GM18858 (cell line): ENCODE measurements around the gene YOD1.

Experiments
- ATAC-seq: cut with Tn5 transposase; IDR thresholded peaks from one replicate; pipeline ENCODE4 v1.9.1; 2021; ENCODE audit not compliant: unreplicated experiment

YOD1 gene

DNA sequence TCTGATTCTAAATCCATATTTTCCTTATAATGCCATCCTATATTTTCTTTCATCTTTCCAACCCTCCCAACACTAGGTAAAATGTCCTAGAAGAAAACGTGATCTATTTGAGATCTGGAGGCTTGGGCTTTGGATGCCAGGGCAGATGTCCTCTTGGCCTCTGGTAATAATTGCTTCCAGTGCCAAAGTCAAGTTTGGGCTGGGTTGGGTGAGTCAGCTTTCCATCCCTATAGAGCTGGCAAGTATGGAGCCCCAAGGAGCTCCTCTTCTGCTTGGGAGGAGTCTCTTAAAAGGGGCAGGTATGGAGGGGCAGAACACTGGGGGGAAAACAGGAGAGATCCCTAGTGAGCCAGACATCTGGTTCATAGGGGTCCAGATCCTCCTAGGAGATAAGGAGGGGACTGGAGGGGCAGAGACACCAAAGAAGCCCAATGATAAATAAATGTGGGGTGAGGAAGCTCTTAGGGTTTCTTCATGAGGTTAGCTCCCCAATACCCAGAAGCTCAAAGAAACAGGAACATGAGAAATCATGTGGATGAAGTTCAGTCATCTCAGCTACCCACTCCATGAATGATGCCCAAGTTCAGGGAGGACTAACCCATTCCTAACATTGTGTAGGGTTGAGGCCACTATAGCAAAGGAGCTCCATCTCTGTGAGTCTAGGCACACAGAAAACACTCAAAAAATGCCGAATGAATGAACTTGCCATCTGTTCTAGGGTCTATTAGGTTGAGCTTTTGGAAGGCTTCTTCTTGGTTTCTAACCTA lies 21.9 kb downstream of the YOD1 start:
- ATAC-seq, result no peak

GRCh38 chr1:207027921-207028320 lies 23.1 kb downstream of the YOD1 start:
- ATAC-seq, result no peak

GRCh38 chr1:207027206-207027777 lies 23.7 kb downstream of the YOD1 start:
- ATAC-seq, result no peak

DNA sequence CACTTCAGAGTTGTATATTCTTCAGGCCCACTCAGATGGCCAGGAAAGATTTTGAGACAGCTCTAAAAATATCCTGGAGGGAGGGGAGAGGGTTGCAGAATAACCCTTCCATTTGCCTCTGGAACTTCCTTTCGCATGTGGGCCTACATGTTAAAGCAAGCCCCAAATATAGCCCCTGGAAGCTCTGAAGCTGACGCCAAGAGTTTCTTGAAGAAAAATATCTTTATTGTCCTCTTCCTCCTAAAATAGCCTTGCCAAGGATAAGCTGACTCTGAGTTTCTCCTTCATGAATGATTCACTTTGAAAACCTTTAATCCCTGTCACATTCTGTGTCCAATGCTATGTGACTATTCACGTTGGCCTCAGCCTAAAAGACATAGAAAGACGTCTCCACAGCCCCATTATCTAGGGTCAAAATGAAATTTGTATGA lies 24.9 kb downstream of the YOD1 start:
- ATAC-seq, result no peak

GRCh38 chr1:207025146-207025880 lies 25.7 kb downstream of the YOD1 start:
- no peak for ATAC-seq

- no peak for ATAC-seq
Measured at GRCh38 chr1:207024202-207025145, 26.5 kb downstream of the YOD1 start.

- ATAC-seq, result no peak
Measured at GRCh38 chr1:207022996-207023679, 27.9 kb downstream of the YOD1 start.

GRCh38 chr1:207021876-207022596 lies 29.0 kb downstream of the YOD1 start:
- no peak for ATAC-seq

DNA sequence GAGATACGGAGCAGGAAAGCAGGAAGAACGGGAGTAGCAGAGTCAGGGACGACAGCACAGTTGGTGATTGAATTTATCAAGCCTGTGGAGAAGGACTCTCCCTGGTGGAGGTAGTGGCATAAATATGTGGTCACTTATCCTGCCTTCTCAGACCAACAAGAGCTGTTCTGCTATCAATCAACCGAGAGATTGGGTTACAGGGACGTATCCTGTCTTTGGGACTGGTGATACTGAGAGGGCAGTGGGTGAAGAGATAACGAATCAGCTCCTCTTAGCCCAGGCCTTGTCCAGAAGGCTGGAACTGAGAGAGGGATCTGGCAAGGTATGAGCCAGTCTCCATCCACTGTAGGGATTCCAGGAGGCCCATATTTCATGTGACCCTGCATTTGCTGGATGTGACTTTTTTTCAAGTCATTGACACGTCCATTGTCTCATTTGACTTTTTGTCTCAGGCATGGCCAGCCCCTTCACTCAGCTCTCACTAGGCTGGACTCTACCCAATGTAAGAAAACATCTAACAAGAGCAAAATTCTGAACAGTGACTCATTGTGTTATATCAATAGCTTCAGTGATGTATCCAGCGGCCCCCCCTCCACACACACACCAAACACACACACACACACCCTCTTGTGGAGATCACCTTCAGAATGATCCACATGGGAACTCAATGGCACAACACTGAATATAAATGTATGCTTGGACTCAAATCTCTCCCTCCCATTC lies 29.7 kb downstream of the YOD1 start:
- ATAC-seq, result no peak

DNA sequence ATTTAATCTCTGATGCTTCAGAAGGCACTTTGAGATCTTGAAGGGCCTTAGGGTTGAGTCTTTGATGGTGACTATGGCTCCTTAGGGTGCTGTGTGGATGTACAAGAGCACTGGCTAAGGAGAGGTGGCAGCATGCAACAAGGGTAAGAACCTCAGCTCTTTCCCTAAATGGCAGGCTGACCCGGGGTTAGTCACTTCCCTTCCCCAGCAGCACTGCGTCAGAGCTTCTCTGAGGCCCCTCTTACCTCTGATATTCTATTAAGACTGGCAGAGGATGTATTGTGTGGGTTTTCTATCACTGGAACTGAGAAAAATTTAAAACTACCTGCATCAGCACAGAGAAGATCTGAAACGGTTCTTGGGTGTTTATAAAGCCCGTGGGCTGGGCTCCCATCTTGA lies 30.3 kb downstream of the YOD1 start:
- no peak for ATAC-seq

- no peak for ATAC-seq
Measured at GRCh38 chr1:207020065-207020708, 30.8 kb downstream of the YOD1 start.

DNA sequence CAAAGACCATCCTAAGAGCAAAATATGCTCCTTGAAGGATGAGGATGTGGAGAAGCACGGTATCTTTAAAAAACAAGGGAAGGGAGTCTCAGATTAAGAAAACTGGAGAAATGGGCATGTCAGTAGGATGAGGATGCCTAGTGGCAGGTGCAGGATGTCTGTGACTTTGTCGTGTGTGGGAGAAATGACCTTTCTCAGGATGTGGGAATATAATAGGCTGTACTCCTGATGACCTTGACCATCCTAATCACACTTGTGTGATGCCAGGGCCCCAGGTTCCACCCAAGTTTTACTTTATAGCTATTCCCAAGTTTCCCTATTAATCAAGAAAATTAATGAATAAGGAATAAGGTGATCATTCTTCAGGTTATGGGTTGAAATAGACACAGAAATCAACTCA lies 31.3 kb downstream of the YOD1 start:
- ATAC-seq, result no peak

DNA sequence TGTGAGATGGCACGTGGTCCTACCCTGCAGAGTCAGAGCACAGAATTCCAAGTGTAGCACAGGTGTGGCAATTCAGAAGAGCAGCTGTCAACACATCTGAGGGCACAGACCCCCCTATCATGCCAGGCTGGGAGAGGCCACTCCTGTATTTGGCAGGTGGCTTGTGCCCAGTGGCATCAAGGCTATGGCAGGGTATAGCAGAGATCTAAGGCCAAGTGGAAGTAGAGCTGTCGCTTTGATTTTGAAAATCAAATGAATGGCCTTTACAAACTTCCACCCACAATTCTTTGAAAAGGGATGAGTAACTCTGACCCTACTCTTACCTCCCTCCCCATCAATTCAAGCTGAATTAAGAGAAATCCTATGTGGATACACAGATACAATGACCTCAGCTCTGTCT lies 31.8 kb downstream of the YOD1 start:
- no peak for ATAC-seq

GRCh38 chr1:207018707-207019106 lies 32.3 kb downstream of the YOD1 start:
- ATAC-seq, result no peak

- ATAC-seq, result no peak
Measured at GRCh38 chr1:207017615-207018559, 33.1 kb downstream of the YOD1 start.

DNA sequence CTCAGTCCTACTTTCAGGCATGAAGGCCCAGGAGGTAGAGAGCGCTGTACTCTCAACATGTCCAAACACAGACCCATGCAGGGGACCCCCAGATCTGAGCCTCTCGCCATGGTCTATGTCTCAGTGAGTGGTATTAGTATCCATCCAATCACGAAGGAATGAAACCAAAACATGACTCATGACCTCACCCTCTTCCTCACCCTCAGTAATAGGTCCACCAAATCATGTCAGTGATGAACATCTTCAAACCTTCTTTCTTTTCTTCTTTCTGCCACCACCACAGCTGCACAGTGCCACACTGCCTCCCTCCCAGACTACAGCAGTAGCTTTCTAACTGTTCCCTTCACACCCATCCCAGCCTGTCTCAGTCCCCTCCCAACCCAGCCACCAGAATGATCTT lies 35.2 kb downstream of the YOD1 start:
- ATAC-seq, result no peak

DNA sequence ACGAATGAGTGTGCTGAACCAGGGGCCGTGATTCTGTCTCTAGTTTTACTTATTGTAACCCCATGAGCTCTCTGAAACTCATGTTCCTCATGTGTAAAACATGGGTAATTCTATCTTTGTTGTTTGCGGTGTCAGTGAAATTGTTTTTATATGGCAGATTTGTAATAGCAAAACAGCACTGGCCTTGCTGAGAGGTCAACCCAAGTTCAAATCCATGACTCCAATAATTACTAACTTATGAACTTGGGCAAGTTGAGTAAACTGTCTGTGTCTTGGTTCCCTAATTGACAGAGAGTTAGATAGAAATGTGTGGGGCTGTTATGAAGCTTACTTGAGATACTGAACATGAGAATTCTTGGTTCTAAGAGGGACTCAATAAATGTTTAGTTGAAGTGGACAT lies 36.3 kb downstream of the YOD1 start:
- ATAC-seq, result no peak
